WTC11 (cell line): ENCODE data around the gene MYBPH.

Source experiments
- ATF1 ChIP-seq: sonication (generic); formaldehyde crosslinking; IDR thresholded peaks from 2 replicates; pipeline ENCODE4 v1.8.1; 2023; ENCODE audit warnings: mild to moderate bottlenecking, moderate library complexity, missing genetic modification reagents
- CTCF ChIP-seq: fragments of 200-600 bp; IDR thresholded peaks from 2 replicates; pipeline ENCODE4 v1.8.0; 2022; ENCODE audit warnings: antibody characterized with exemption
- EMX1 ChIP-seq: fragments of 250-450 bp; sonication (Bioruptor Pico); IDR thresholded peaks from 2 replicates; pipeline ENCODE4 v1.8.0; 2021; ENCODE audit warnings: mild to moderate bottlenecking
- HMGXB4 ChIP-seq: sonication (generic); formaldehyde crosslinking; IDR thresholded peaks from 2 replicates; pipeline ENCODE4 v1.8.1; 2023; ENCODE audit warnings: mild to moderate bottlenecking, moderate library complexity, missing genetic modification reagents
- IRF2 ChIP-seq: sonication (generic); formaldehyde crosslinking; IDR thresholded peaks from 2 replicates; pipeline ENCODE4 v1.8.0; 2022; ENCODE audit warnings: low read depth, missing genetic modification reagents, borderline replicate concordance
- MAX ChIP-seq: sonication (generic); formaldehyde crosslinking; IDR thresholded peaks from 2 replicates; pipeline ENCODE4 v1.8.0; 2022; ENCODE audit warnings: mild to moderate bottlenecking, missing genetic modification reagents
- NFE2L1 ChIP-seq: sonication (generic); formaldehyde crosslinking; IDR thresholded peaks from 2 replicates; pipeline ENCODE4 v1.8.1; 2023; ENCODE audit warnings: missing genetic modification reagents
- OVOL2 ChIP-seq: fragments of 250-450 bp; sonication (Bioruptor Pico); IDR thresholded peaks from 2 replicates; pipeline ENCODE4 v1.9.0; 2021; ENCODE audit warnings: mild to moderate bottlenecking, borderline replicate concordance
- PRDM15 ChIP-seq: sonication (generic); formaldehyde crosslinking; IDR thresholded peaks from 2 replicates; pipeline ENCODE4 v1.8.0; 2022; ENCODE audit warnings: missing genetic modification reagents
- SMAD4 ChIP-seq: sonication (generic); formaldehyde crosslinking; IDR thresholded peaks from 2 replicates; pipeline ENCODE4 v1.8.0; 2022; ENCODE audit warnings: mild to moderate bottlenecking, missing genetic modification reagents
- USF2 ChIP-seq: sonication (generic); formaldehyde crosslinking; IDR thresholded peaks from 2 replicates; pipeline ENCODE4 v1.8.1; 2023; ENCODE audit warnings: mild to moderate bottlenecking, missing genetic modification reagents, moderate library complexity
- ZNF512 ChIP-seq: sonication (generic); formaldehyde crosslinking; IDR thresholded peaks from 2 replicates; pipeline ENCODE4 v1.8.1; 2022; ENCODE audit warnings: missing genetic modification reagents, borderline replicate concordance

- TF ChIP-seq EMX1, result no peak
- no peak for TF ChIP-seq CTCF
- no peak for TF ChIP-seq SMAD4
- no peak for TF ChIP-seq HMGXB4 (CRISPR knock-in tag)
- TF ChIP-seq PRDM15 (CRISPR knock-in tag), result no peak
- no peak for TF ChIP-seq ATF1 (CRISPR knock-in tag)
- no peak for TF ChIP-seq USF2 (CRISPR knock-in tag)
- TF ChIP-seq MAX (CRISPR knock-in tag), result no peak
- TF ChIP-seq IRF2, result no peak
- TF ChIP-seq OVOL2 (CRISPR knock-in tag), result no peak
- no peak for TF ChIP-seq ZNF512
- TF ChIP-seq NFE2L1 (CRISPR knock-in tag), result no peak
Observed at GRCh38 chr1:203184467-203184866, 8.8 kb upstream of the MYBPH start.
